Measurements from ENCODE around the gene PPP2R5C.

DNA sequence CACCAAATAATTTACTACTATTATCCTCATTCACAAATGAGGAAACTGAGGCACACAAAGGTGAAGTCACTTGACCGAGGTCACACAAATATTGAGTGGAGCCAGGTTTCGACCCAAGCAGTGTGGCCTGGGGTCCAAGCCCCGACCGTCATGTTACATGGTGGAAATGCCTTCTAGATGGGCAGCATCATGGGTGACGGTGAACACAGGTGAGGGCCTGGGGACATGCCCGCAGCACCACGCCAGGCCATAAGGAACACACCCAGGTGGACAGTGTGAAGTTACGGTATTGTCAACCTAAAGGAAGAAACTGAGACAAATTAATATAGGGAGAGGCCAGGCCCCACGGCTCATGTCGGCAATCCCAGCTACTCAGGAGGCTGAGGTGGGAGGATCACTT, 167.6 kb downstream of the PPP2R5C start:
- no peak for TF ChIP-seq EZH2 (IDR thresholded peaks at IDR 0.05)
- no peak for TF ChIP-seq POLR2AphosphoS5 (IDR thresholded peaks at IDR 0.05; ENCODE audit: borderline replicate concordance, low read depth, low read length)
- TF ChIP-seq FOXP2 (optimal IDR thresholded peaks at IDR 0.05; ENCODE audit: control extremely low read depth, extremely low read length, insufficient read depth) = no peak

Data from SK-N-MC (cell line).